GM18508 (cell line): Measurements from ENCODE around the gene MOB3B.
"Not testable (repeated sequence)": the region's sequence is repeated elsewhere in the genome, so short reads cannot be mapped to it uniquely, and the experiment has no call there.

ENCODE experiments used
- ATAC-seq: cut with Tn5 transposase; IDR thresholded peaks from one replicate; pipeline ENCODE4 v1.9.1; 2021; ENCODE audit warnings: moderate number of reproducible peaks; ENCODE audit not compliant: insufficient read depth, unreplicated experiment

Gene MOB3B

GRCh38 chr9:27519466-27520465, 9.8 kb downstream of the MOB3B start:
- ATAC-seq = no peak

- ATAC-seq = no peak
Measured at GRCh38 chr9:27518809-27519208, 10.8 kb downstream of the MOB3B start.

GRCh38 chr9:27518006-27518405, 11.6 kb downstream of the MOB3B start:
- no peak for ATAC-seq

- no peak for ATAC-seq
Measured at GRCh38 chr9:27514551-27514950, 15.1 kb downstream of the MOB3B start.

- ATAC-seq = no peak
Measured at GRCh38 chr9:27511771-27512170, 17.8 kb downstream of the MOB3B start.

- ATAC-seq = no peak
Measured at GRCh38 chr9:27510780-27511179, 18.8 kb downstream of the MOB3B start.

GRCh38 chr9:27506981-27507380, 22.6 kb downstream of the MOB3B start:
- ATAC-seq = no peak

GRCh38 chr9:27505744-27506161, 23.9 kb downstream of the MOB3B start:
- no peak for ATAC-seq

GRCh38 chr9:27504259-27504658, 25.4 kb downstream of the MOB3B start:
- no peak for ATAC-seq

GRCh38 chr9:27503623-27504022, 26.0 kb downstream of the MOB3B start:
- no peak for ATAC-seq

GRCh38 chr9:27500902-27501301, 28.7 kb downstream of the MOB3B start:
- not testable (repeated sequence) for ATAC-seq

- no peak for ATAC-seq
Measured at GRCh38 chr9:27499451-27499850, 30.2 kb downstream of the MOB3B start.

- ATAC-seq = no peak
Measured at GRCh38 chr9:27497883-27498417, 31.7 kb downstream of the MOB3B start.

- ATAC-seq = no peak
Measured at GRCh38 chr9:27496135-27496504, 33.5 kb downstream of the MOB3B start.

- no peak for ATAC-seq
Measured at GRCh38 chr9:27495480-27496134, 34.0 kb downstream of the MOB3B start.

GRCh38 chr9:27491154-27491553, 38.5 kb downstream of the MOB3B start:
- no peak for ATAC-seq

GRCh38 chr9:27489087-27489876, 40.3 kb downstream of the MOB3B start:
- peak; percentile 74 for ATAC-seq

- ATAC-seq = no peak
Measured at GRCh38 chr9:27487927-27488326, 41.7 kb downstream of the MOB3B start.

- no peak for ATAC-seq
Measured at GRCh38 chr9:27487128-27487640, 42.4 kb downstream of the MOB3B start.

GRCh38 chr9:27485158-27485557, 44.5 kb downstream of the MOB3B start:
- ATAC-seq = peak; percentile 84
